ENCODE data around the gene SNX8.

DNA sequence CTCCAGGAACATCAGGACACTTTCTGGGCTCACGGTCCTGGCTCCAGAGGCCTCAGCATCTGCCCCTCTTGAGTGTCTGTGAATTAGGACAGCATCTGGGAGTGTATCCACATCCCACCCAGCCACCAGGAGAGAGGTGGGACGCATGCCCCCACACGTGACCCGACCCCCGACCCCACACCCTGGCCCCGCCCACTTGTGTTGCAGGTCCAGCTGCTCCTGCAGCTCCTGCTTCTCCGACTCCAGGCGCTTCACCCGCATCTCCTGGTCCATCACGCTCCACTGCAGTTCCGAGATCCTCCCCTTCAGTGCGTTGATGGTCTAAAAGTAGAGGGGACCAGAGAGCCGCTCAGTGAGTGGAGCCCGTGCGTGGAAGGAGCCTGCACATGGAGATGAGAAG, 95.1 kb downstream of the SNX8 start:
- TF ChIP-seq, protein P1, sequence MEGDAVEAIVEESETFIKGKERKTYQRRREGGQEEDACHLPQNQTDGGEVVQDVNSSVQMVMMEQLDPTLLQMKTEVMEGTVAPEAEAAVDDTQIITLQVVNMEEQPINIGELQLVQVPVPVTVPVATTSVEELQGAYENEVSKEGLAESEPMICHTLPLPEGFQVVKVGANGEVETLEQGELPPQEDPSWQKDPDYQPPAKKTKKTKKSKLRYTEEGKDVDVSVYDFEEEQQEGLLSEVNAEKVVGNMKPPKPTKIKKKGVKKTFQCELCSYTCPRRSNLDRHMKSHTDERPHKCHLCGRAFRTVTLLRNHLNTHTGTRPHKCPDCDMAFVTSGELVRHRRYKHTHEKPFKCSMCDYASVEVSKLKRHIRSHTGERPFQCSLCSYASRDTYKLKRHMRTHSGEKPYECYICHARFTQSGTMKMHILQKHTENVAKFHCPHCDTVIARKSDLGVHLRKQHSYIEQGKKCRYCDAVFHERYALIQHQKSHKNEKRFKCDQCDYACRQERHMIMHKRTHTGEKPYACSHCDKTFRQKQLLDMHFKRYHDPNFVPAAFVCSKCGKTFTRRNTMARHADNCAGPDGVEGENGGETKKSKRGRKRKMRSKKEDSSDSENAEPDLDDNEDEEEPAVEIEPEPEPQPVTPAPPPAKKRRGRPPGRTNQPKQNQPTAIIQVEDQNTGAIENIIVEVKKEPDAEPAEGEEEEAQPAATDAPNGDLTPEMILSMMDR (IDR thresholded peaks at IDR 0.05; ENCODE audit: low read depth, low read length, poor library complexity, severe bottlenecking) = no peak
- TF ChIP-seq EZH2phosphoT487 (IDR thresholded peaks at IDR 0.05; ENCODE audit: borderline replicate concordance, low read length) = no peak
